NCI-H2081 treated with DMSO at 0.1 percent for 48 hours (cell line): Measurements from ENCODE around the gene DNAJC15.
"Not testable (repeated sequence)": the region's sequence is repeated elsewhere in the genome, so short reads cannot be mapped to it uniquely, and the experiment has no call there.

ENCODE experiments used
- DNase-seq: peaks from one replicate; lab custom pipeline; 2025; lab: John Stamatoyannopoulos, UW

The DNAJC15 gene

GRCh38 chr13:43045302-43045773 is 22.0 kb downstream of the DNAJC15 start:
- not testable (repeated sequence) for DNase-seq

- no peak for DNase-seq
Measured at GRCh38 chr13:43046259-43046658, 22.9 kb downstream of the DNAJC15 start.

DNA sequence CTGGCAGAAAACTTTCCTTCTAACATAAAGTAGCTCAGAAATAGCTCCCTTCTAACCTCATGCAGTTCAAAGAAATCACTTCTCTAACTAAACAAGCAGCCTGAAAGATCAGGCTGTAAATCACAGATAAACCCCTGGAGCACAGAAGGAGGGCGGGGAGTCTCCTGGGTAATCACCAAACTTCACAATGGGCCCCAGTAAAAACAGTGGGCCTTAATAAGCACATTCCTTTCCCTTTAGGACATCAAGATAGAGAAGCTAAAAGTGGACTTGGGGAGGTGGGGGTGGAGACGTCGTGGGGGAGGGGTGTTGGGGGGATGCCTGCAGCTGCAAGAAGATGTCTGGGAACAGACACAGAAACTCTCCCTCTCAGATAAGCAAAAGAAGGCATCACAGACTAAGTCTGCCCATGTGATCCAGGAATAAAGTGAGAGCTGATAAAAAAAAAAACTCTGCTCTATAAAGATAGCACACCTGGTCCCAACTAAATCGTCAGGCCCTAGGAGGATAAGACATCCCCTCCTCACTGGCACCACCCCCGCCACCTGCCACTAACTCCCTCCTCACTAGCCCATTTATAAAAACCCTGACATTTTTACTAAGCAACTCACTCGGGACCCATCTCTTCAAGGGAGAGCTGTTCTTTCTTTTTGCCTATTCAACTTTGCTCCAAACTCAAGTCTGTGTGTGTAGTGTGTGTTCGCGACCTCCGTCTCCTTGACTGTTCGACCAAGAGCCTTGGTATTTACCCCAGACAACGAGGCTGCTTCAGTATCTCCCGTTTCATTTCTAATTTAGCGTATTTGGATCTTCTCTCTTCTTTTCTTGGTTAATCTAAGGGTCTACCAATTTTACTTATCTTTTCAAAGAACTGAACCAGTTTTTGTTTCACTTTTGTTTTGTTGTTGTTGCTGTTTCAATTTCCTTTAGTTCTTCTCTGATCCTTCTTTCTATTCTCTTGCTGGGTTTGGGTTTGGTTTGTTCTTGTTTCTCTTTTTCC is 31.7 kb downstream of the DNAJC15 start:
- no peak for DNase-seq

DNA sequence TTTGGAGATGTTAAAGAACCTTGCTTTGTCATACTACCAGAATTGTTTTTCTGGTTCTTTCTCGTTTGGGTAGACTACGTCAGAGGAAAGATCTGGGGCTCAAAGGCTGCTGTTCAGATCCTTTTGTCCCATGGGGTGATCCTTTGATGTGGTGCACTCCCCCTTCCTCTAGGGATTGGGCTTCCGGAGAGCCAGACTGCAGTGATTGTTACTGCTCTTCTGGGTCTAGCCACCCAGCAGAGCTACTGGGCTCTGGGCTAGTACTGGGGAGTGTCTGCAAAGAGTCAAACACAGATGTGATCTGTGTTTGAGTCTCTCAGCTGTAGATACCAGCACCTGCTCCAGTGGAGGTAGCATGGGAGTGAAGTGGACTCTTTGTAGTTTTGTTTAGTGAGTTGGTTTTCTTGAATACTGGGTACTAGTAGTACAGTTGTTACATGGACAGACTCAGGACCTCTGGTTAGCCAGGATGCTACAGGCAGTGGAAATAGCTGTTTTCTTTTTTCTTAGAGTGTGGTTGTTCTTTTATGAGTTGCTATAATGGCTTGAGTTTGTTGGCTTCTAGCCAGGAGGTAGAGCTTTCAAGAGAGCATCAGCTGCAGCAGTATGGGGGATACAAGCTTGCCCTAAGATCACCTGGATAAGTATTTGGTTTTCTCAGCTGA is 34.4 kb downstream of the DNAJC15 start:
- DNase-seq, result no peak

GRCh38 chr13:43058318-43058674 is 34.9 kb downstream of the DNAJC15 start:
- DNase-seq, result peak; percentile 22

DNA sequence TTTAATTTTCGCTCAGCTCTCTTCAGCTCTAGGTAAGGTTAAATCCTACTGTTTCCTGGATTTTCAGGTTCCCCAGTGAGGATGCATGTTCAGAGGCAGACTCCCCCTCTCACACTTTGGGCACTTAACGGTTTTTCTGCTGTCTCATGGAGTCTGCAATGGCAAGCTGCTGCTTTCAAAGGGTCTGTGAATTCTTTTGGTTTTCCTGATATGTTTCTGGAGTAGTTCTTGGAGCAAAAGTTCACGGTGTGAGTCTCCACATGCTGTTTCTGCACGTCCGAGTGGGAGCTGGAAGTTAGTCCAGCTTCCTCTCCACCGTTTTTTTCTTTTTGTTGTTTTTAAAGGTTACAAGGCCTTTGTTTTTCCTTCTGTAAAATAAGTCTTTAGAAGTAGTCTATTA is 35.4 kb downstream of the DNAJC15 start:
- no peak for DNase-seq

GRCh38 chr13:43059779-43060178 is 36.4 kb downstream of the DNAJC15 start:
- not testable (repeated sequence) for DNase-seq

DNA sequence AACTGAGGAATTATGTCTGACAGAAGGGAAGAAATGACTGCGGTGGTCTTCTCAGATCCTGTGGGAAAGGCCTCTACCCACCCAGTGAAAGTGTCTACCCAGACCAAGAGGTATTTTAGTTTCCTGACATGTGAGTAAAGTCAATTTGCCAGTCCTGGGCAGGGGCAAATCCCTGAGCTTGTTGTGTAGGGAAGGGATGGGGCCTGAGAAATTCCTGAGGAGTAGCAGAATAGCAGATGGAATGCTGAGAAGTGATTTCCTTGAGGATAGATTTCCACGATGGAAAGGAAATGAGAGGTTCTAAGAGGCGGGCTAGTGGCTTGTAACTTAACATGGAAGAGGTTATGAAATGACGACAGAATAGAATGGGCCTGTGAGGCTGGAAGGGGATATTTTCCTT is 37.4 kb downstream of the DNAJC15 start:
- DNase-seq, result not testable (repeated sequence)

DNA sequence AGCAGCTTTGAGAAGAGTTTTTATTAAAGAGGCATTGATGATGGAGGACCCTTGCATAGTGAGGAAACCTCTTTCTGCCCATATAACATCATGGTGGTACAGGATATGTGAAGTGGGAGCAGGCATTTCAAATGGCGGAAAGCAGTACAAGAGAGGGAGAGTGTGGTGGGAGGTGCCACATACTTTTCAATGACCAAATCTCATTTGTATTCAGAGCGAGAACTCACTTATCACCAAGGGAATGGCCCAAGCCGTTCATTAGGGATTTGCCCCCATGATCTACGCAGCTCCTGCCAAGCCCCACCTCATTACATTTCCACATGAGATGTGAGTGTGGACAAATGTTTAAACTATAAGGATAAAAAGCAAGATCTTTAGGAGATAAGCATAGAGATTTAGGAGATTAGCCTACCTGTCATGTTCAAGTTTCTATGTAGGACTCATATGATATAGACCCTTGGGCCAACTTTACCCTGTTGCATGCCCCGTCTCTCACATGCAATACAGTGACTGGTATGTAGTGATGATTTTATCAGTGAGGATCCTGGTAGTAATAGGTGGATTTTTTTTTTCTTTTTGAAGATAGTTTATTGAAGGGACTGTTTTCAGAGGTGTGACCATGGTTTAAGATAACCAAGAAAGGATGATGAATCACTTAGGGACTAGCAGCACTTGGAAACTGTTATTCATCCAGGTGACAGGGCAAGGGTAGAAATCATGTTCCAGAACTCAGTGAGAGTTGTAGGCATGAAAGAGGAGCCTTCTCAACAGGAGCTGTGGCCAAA is 38.3 kb downstream of the DNAJC15 start:
- DNase-seq, result no peak

DNA sequence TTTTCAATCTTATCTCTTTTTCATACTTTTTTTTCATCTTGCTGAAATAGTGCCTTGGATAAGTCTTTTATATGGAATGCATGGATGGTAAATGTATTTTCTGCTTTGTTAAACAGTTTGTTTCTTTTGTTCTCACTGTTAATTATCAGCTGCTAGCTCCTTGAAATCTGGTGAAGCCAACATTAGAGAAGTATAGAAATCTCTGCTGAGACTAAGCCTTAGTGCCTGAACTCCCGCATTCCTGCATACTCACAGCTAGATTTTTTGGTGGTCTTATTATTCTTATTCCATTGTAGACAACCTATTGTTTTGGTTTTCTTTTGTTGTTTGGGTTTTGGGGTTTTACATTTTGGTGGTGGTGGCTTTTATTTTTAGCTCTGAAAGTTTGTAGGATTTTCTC is 48.4 kb downstream of the DNAJC15 start:
- no peak for DNase-seq

DNA sequence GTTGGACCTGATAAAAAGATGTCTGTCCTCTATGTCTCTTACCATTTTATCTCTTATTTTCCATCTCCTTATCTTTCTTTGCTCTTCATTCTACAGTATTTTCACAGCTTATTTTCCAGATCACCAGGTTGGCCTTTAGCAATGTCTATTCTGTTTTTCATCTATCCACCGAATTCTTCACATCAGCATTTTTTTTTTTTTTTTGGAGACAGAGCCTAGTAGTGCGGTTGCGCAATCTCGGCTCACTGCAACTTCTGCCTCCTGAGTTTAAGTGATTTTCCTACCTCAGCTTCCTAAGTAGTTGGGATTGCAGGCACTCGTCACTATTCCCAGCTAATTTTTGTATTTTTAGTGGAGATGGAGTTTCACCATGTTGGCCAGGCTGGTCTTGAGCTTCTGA is 49.0 kb downstream of the DNAJC15 start:
- no peak for DNase-seq

DNA sequence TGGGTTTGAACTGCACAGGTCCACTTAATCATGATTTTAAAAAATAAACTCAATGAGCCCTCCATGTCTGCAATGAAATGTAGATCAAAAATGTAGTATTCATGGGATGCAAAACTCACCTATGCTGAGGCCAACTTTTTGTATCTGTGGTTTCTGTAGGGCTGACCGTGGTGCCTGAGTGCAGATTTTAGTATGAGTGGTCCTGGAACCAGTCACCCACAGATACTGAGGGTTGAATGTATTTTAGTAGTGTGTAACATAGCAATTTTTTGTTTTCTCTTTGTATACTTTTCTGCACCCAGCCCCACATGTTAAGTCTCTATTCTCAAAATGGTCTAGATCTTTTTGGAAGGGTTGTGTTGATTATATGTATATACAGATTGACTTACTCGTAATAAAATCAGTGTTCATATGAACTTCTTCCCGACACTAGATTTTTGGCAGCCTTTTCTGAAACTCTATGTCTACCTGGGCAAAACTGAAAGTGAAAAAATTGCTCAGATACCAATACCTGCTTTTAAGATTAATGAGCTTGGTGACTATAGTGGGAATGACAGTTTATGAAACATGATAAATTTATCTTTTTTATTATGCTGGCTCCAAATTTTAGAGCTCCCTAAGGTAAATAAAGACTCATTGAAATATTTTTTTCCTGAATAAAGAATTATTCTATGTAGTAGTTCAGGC is 51.6 kb downstream of the DNAJC15 start:
- no peak for DNase-seq

- DNase-seq, result not testable (repeated sequence)
Measured at GRCh38 chr13:43075511-43075902, 52.1 kb downstream of the DNAJC15 start.

GRCh38 chr13:43077046-43077445 is 53.7 kb downstream of the DNAJC15 start:
- no peak for DNase-seq

- no peak for DNase-seq
Measured at GRCh38 chr13:43077461-43077860, 54.1 kb downstream of the DNAJC15 start.

GRCh38 chr13:43077906-43078305 is 54.5 kb downstream of the DNAJC15 start:
- no peak for DNase-seq

DNA sequence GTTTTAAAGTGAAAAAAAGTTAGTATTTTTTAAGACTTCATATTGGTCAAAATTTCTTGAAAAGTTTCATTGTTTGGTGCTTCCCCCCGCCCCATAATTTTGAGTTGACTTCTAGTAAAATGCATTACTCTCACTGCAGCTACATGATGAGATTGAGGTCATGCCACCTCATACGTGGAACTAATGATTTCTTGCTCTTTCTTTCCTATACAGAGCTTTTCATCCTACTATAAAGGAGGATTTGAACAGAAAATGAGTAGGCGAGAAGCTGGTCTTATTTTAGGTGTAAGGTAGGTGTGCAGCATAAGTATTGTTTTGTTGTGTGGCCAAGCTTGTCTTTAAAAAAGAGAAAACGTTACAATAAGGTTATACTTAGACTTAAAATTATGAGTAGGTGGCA is 55.0 kb downstream of the DNAJC15 start:
- no peak for DNase-seq

DNA sequence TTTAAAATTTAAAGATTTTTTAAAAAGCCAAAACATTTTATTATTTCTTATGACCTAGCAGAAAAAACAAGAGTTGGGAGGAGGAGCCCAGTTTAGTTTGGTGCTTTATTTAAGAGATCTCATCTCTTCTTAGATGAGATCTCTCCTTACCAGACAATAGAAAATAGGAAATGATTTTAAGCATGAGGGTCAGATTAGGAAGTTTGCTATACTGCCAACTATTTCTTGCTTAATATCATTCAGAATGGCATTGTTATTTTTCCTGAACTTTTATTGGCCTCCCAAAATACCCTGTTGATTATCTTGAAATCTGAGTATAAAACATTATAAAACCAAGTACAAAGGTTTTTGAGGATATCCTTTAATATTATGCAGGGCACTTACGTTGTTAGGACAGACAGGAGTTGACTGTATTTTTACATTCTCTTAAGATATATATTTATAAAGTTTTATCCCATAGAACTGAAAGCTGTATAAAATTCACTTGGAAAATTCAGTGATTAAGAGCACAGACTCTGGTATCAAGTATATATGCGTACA is 56.1 kb downstream of the DNAJC15 start:
- DNase-seq, result no peak

DNA sequence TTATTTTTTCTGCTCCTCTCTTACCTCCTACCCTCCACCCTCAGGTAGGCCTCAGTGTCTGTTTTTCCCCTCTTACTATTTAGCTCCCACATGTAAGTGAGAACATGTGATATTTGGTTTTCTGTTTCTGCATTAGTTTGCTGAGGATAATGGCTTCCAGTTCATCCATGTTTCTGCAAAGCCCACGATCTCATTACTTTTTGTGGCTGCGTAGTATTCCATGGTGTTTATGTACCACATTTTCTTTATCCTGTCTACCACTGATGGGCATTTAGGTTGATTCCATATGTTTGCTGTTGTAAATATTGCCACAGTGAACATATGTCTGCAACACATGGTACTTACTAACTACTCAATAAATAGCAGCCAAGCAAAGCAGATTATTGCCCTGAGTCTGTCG is 56.8 kb downstream of the DNAJC15 start:
- no peak for DNase-seq

GRCh38 chr13:43081866-43082265 is 58.5 kb downstream of the DNAJC15 start:
- no peak for DNase-seq

DNA sequence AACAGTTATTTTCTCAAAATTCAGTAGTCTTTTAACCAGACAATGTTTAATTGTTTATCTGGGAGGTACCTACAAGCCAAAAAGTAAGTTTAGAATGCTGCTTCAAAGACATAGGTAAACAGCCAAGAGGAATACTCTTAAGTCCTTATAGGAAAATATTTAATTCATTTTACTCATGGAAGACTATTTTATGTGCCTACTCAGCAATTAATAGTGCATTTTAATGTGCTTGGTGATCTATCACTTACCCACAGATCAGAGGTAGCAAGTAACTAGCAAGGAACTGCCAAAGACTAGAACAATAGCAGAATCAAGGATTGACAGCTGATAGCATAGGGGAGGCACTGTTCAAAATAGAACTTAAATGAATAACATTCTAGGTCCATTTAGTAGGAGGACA is 60.4 kb downstream of the DNAJC15 start:
- no peak for DNase-seq
